ENCODE measurements around the gene MED26.

The MED26 gene

DNA sequence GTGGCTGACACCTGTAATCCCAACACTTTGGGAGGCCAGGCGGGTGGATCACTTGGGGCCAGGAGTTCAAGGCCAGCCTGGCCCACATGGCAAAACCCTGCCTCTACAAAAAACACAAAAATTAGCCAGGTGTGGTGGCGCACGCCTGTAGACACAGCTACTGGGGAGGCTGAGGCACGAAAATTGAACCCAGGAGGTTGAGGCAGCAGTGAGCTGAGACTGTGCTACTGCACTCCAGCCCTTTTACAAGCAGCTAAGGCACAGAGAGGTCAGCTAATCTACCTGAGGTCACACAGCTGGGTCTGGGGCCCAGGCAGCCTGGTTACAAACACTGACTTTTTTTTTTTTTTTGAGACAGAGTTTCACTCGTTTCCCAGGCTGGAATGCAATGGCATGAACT is 27.2 kb downstream of the MED26 start:
- Histone ChIP-seq H3K27ac (ENCODE audit: low read length) (no peak overlapping the region), H3K36me3 (ENCODE audit: control insufficient read depth in 1 of 2, insufficient read depth in 2 of 2, low read length in 2 of 2) (peaks cover 0 to 4% of the 10 kb centered on the region in 2 donors), H3K27me3 (ENCODE audit: low read depth, low read length) (no peaks in the 10 kb centered on the region), H3K9me3 (ENCODE audit: control insufficient read depth in 1 of 2, low read length in 2 of 2) (no peaks in the 10 kb centered on the region), H3K4me1 (ENCODE audit: control insufficient read depth in 1 of 2, insufficient read depth in 2 of 2, low read length in 2 of 2) (peaks cover 6 to 29% of the 10 kb centered on the region in 2 donors), H3K4me3 (ENCODE audit: low read depth in 1 of 2, low read length in 2 of 2) (no peak overlapping the region)

GRCh38 chr19:16599655-16600346 is 28.2 kb downstream of the MED26 start:
- Histone ChIP-seq H3K36me3 (ENCODE audit: control insufficient read depth in 1 of 2, insufficient read depth in 2 of 2, low read length in 2 of 2) (peaks cover 0 to 4% of the 10 kb centered on the region in 2 donors), H3K27ac (ENCODE audit: low read length) (no peak overlapping the region), H3K4me1 (ENCODE audit: control insufficient read depth in 1 of 2, insufficient read depth in 2 of 2, low read length in 2 of 2) (peaks cover 0 to 24% of the 10 kb centered on the region in 2 donors), H3K4me3 (ENCODE audit: low read depth in 1 of 2, low read length in 2 of 2) (no peak overlapping the region), H3K9me3 (ENCODE audit: control insufficient read depth in 1 of 2, low read length in 2 of 2) (no peaks in the 10 kb centered on the region), H3K27me3 (ENCODE audit: low read depth, low read length) (no peaks in the 10 kb centered on the region)

GRCh38 chr19:16598848-16599247 is 29.2 kb downstream of the MED26 start:
- Histone ChIP-seq H3K27me3 (ENCODE audit: low read depth, low read length) (no peaks in the 10 kb centered on the region), H3K4me3 (ENCODE audit: low read depth in 1 of 2, low read length in 2 of 2) (no peak overlapping the region), H3K9me3 (ENCODE audit: control insufficient read depth in 1 of 2, low read length in 2 of 2) (no peaks in the 10 kb centered on the region), H3K27ac (ENCODE audit: low read length) (no peak overlapping the region), H3K4me1 (ENCODE audit: control insufficient read depth in 1 of 2, insufficient read depth in 2 of 2, low read length in 2 of 2) (peaks cover 0 to 32% of the 10 kb centered on the region in 2 donors), H3K36me3 (ENCODE audit: control insufficient read depth in 1 of 2, insufficient read depth in 2 of 2, low read length in 2 of 2) (no peaks in the 10 kb centered on the region)

GRCh38 chr19:16596399-16596798 is 31.6 kb downstream of the MED26 start:
- Histone ChIP-seq H3K9me3 (ENCODE audit: control insufficient read depth in 1 of 2, low read length in 2 of 2) (no peaks in the 10 kb centered on the region), H3K27ac (ENCODE audit: low read length) (no peak overlapping the region), H3K36me3 (ENCODE audit: control insufficient read depth in 1 of 2, insufficient read depth in 2 of 2, low read length in 2 of 2) (no peaks in the 10 kb centered on the region), H3K4me1 (ENCODE audit: control insufficient read depth in 1 of 2, insufficient read depth in 2 of 2, low read length in 2 of 2) (peaks cover 0 to 32% of the 10 kb centered on the region in 2 donors), H3K4me3 (ENCODE audit: low read depth in 1 of 2, low read length in 2 of 2) (no peak overlapping the region), H3K27me3 (ENCODE audit: low read depth, low read length) (no peaks in the 10 kb centered on the region)

GRCh38 chr19:16595097-16595496 is 32.9 kb downstream of the MED26 start:
- H3K4me3 ChIP-seq (ENCODE audit: low read depth in 1 of 2, low read length in 2 of 2), result no peak overlapping the region
- peaks cover 4 to 33% of the 10 kb centered on the region in 2 donors for H3K4me1 ChIP-seq (ENCODE audit: control insufficient read depth in 1 of 2, insufficient read depth in 2 of 2, low read length in 2 of 2)
- no peak overlapping the region for H3K27ac ChIP-seq (ENCODE audit: low read length)
- no peaks in the 10 kb centered on the region for H3K9me3 ChIP-seq (ENCODE audit: control insufficient read depth in 1 of 2, low read length in 2 of 2)
- H3K27me3 ChIP-seq (ENCODE audit: low read depth, low read length), result no peaks in the 10 kb centered on the region
- no peaks in the 10 kb centered on the region for H3K36me3 ChIP-seq (ENCODE audit: control insufficient read depth in 1 of 2, insufficient read depth in 2 of 2, low read length in 2 of 2)

DNA sequence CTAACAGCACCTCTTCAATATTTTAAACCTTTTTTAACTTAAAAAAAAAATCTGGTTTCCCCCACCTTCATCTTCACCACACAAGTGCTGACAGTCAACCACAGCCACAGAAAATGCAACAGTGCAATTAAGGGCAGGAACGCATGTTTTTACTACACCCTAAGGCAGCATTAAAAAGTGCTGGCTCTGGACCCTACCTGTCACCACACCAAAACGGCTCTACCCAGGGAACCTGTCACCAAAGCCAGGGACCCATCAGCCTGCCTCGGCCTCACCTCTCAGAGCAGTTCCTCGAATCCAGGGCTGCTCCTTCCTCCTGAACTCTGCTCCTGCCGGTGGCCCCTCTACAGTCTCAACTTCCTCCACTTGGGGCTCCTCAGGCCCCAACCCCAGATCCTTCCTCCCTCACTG is 33.3 kb downstream of the MED26 start:
- Histone ChIP-seq H3K27ac (ENCODE audit: low read length) (no peak overlapping the region), H3K4me3 (ENCODE audit: low read depth in 1 of 2, low read length in 2 of 2) (no peak overlapping the region), H3K9me3 (ENCODE audit: control insufficient read depth in 1 of 2, low read length in 2 of 2) (no peaks in the 10 kb centered on the region), H3K27me3 (ENCODE audit: low read depth, low read length) (no peaks in the 10 kb centered on the region), H3K36me3 (ENCODE audit: control insufficient read depth in 1 of 2, insufficient read depth in 2 of 2, low read length in 2 of 2) (no peaks in the 10 kb centered on the region), H3K4me1 (ENCODE audit: control insufficient read depth in 1 of 2, insufficient read depth in 2 of 2, low read length in 2 of 2) (peaks cover 6 to 37% of the 10 kb centered on the region in 2 donors)

DNA sequence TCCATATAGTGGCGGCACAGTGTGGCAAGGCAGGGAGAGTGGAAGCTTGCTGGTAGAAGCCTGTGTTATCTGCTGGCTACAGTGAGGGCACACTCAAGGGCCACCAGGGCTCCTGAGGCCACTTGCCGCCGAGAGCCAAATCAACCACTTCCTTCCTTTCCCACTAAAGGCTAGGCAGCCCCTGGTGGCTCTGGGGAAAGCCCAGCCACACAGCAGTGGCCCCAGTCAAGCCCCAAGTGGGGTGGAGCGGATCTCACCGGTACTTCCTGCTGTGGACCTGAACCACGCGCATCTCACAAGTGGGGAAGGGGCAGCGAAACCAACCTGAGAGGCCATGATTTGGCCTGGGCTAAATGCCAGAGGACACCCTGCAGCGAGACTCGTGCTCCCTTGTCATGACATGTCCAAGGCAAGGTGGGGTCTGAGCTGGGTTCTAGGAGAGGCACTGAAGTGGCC is 33.8 kb downstream of the MED26 start:
- H3K9me3 ChIP-seq (ENCODE audit: control insufficient read depth in 1 of 2, low read length in 2 of 2), result no peaks in the 10 kb centered on the region
- H3K27me3 ChIP-seq (ENCODE audit: low read depth, low read length), result no peaks in the 10 kb centered on the region
- H3K36me3 ChIP-seq (ENCODE audit: control insufficient read depth in 1 of 2, insufficient read depth in 2 of 2, low read length in 2 of 2), result no peaks in the 10 kb centered on the region
- H3K4me1 ChIP-seq (ENCODE audit: control insufficient read depth in 1 of 2, insufficient read depth in 2 of 2, low read length in 2 of 2), result peaks cover 8 to 34% of the 10 kb centered on the region in 2 donors
- H3K27ac ChIP-seq (ENCODE audit: low read length), result no peak overlapping the region
- H3K4me3 ChIP-seq (ENCODE audit: low read depth in 1 of 2, low read length in 2 of 2), result no peak overlapping the region

- Histone ChIP-seq H3K27ac (ENCODE audit: low read length) (no peak overlapping the region), H3K4me1 (ENCODE audit: control insufficient read depth in 1 of 2, insufficient read depth in 2 of 2, low read length in 2 of 2) (peaks cover 18 to 34% of the 10 kb centered on the region in 2 donors), H3K36me3 (ENCODE audit: control insufficient read depth in 1 of 2, insufficient read depth in 2 of 2, low read length in 2 of 2) (no peaks in the 10 kb centered on the region), H3K9me3 (ENCODE audit: control insufficient read depth in 1 of 2, low read length in 2 of 2) (no peaks in the 10 kb centered on the region), H3K4me3 (ENCODE audit: low read depth in 1 of 2, low read length in 2 of 2) (no peak overlapping the region), H3K27me3 (ENCODE audit: low read depth, low read length) (no peaks in the 10 kb centered on the region)
These were observed 34.8 kb downstream of the MED26 start for GRCh38 chr19:16593181-16593580.

GRCh38 chr19:16591803-16592556 is 36.0 kb downstream of the MED26 start:
- Histone ChIP-seq H3K27me3 (ENCODE audit: low read depth, low read length) (no peaks in the 10 kb centered on the region), H3K4me1 (ENCODE audit: control insufficient read depth in 1 of 2, insufficient read depth in 2 of 2, low read length in 2 of 2) (peaks cover 20 to 41% of the 10 kb centered on the region in 2 donors), H3K4me3 (ENCODE audit: low read depth in 1 of 2, low read length in 2 of 2) (no peak overlapping the region), H3K27ac (ENCODE audit: low read length) (no peak overlapping the region), H3K9me3 (ENCODE audit: control insufficient read depth in 1 of 2, low read length in 2 of 2) (no peaks in the 10 kb centered on the region), H3K36me3 (ENCODE audit: control insufficient read depth in 1 of 2, insufficient read depth in 2 of 2, low read length in 2 of 2) (no peaks in the 10 kb centered on the region)

DNA sequence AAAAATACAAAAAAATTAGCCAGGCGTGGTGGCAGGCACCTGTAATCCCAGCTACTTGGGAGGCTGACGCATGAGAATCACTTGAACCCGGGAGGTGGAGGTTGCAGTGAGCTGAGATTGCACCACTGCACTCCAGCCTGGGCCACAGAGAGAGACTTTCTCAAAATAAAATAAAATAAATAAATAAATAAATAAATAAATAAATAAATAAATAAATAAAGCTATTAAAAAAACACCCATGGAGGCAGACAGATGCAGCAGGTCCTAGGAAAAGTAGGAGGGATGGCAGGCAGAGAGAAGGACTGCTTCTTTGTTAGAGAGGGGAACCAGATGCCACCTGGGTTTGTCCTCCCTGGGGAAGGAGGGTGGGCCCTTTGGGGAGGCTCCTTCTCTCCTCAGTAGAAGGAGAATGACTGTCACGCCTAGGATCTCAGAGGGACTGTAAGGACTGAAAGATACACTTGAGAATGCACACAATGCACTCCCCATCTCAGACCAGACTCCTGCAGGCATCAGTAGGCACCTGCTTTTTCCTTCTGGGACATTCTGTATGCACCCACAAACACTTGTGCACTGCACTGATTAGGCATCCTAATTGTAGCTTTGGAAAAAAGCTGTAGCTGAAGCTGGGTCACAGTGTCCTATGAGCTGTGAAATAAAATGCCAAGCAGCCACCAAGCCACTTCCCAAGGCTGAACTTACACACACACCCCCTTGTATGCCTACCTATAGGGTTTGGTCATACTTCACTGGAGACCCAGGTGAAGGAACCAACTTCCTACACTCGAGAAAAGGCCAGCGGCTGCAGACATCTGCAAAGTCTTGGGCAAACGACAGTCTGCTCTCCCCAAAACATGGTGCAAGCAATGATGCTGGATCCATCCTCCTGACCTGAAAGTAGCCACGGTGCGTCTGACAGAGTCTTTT is 36.9 kb downstream of the MED26 start:
- H3K4me3 ChIP-seq (ENCODE audit: low read depth in 1 of 2, low read length in 2 of 2), result no peak overlapping the region
- H3K27me3 ChIP-seq (ENCODE audit: low read depth, low read length), result no peaks in the 10 kb centered on the region
- H3K4me1 ChIP-seq (ENCODE audit: control insufficient read depth in 1 of 2, insufficient read depth in 2 of 2, low read length in 2 of 2), result peaks cover 20 to 49% of the 10 kb centered on the region in 2 donors
- H3K27ac ChIP-seq (ENCODE audit: low read length), result no peak overlapping the region
- no peaks in the 10 kb centered on the region for H3K36me3 ChIP-seq (ENCODE audit: control insufficient read depth in 1 of 2, insufficient read depth in 2 of 2, low read length in 2 of 2)
- H3K9me3 ChIP-seq (ENCODE audit: control insufficient read depth in 1 of 2, low read length in 2 of 2), result no peaks in the 10 kb centered on the region

DNA sequence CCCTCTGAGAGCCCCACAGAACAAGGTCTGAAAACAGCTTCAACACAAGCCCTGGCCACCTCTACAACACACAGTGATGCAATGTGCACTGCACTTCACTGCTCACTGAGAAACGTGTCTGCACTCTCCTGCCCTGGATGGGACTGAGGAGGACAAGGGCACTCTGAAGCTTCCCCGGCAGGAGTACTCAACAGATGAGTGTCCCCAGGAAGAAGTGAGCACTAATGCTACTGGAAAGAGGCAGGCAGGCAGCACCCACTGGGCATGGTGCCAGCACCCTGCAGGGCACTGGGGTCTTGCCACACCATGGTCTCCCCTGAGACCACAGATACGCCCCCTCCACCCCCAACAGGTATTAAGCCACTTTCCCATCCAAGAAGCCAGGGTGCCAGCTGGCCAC is 38.1 kb downstream of the MED26 start:
- Histone ChIP-seq H3K4me3 (ENCODE audit: low read depth in 1 of 2, low read length in 2 of 2) (no peak overlapping the region), H3K36me3 (ENCODE audit: control insufficient read depth in 1 of 2, insufficient read depth in 2 of 2, low read length in 2 of 2) (no peaks in the 10 kb centered on the region), H3K27me3 (ENCODE audit: low read depth, low read length) (no peaks in the 10 kb centered on the region), H3K9me3 (ENCODE audit: control insufficient read depth in 1 of 2, low read length in 2 of 2) (no peaks in the 10 kb centered on the region), H3K27ac (ENCODE audit: low read length) (no peak overlapping the region), H3K4me1 (ENCODE audit: control insufficient read depth in 1 of 2, insufficient read depth in 2 of 2, low read length in 2 of 2) (peaks cover 20 to 56% of the 10 kb centered on the region in 2 donors)

Measured in muscle layer of duodenum (tissue), 2 donors.